Measurements from ENCODE around the gene WRAP53. TPM values are rescaled to one million over a fixed set of nuclear protein-coding genes. Genes with fewer than 3 reads are reported as not detected.

Gene WRAP53
- total and polyA plus RNA-seq, 5 donors, result 4.0 to 6.3 (median 4.9) TPM

- no peak for DNase-seq
- Histone ChIP-seq H3K27me3 (ENCODE audit: control insufficient read depth, insufficient read depth) (no peaks in the 10 kb centered on the region), H3K9me3 (ENCODE audit: control insufficient read depth, low read length) (no peaks in the 10 kb centered on the region), H3K27ac (ENCODE audit: low read length) (no peak overlapping the region), H3K4me3 (ENCODE audit: low read length) (no peak overlapping the region), H3K4me1 (ENCODE audit: control insufficient read depth, insufficient read depth, low read length) (peaks cover 2% of the 10 kb centered on the region)
- 88% methylated on average over 13 of the region's 13 CpGs for WGBS
- intact Hi-C loops (cut with DNase I), result no loop called here
- ATAC-seq, result no peak
Observed at GRCh38 chr17:7702776-7703175, 14.5 kb downstream of the WRAP53 start.

GRCh38 chr17:7703584-7704479 is 15.6 kb downstream of the WRAP53 start:
- no peak overlapping the region for H3K4me3 ChIP-seq (ENCODE audit: low read length)
- H3K27ac ChIP-seq (ENCODE audit: low read length), result no peak overlapping the region
- H3K4me1 ChIP-seq (ENCODE audit: control insufficient read depth, insufficient read depth, low read length), result peaks cover 2% of the 10 kb centered on the region
- intact Hi-C loops (cut with DNase I), result no loop called here
- WGBS, result 26% methylated on average over 24 of the region's 24 CpGs
- ATAC-seq (peak; percentile 54 to 58), DNase-seq (peak in 2 of 3 donors; percentile 66 to 70)
- no peaks in the 10 kb centered on the region for H3K9me3 ChIP-seq (ENCODE audit: control insufficient read depth, low read length)
- no peaks in the 10 kb centered on the region for H3K27me3 ChIP-seq (ENCODE audit: control insufficient read depth, insufficient read depth)

GRCh38 chr17:7704601-7705268 is 16.5 kb downstream of the WRAP53 start, which contains the start of gene EFNB3:
Gene EFNB3, plus strand, starts transcription at chr17:7705202. Its CDS starts 397 bp downstream, at chr17:7705599.
- ATAC-seq (peak; percentile 8 to 18), DNase-seq (no peak)
- Histone ChIP-seq H3K27me3 (ENCODE audit: control insufficient read depth, insufficient read depth) (no peaks in the 10 kb centered on the region), H3K9me3 (ENCODE audit: control insufficient read depth, low read length) (no peaks in the 10 kb centered on the region), H3K27ac (ENCODE audit: low read length) (no peak within 1 kb of the TSS), H3K4me3 (ENCODE audit: low read length) (peak within 1 kb of the TSS; percentile 27), H3K4me1 (ENCODE audit: control insufficient read depth, insufficient read depth, low read length) (peaks cover 2% of the 10 kb centered on the region)
- 1% methylated on average over 45 of the region's 45 CpGs for WGBS
- intact Hi-C loops (cut with DNase I), result no loop called here

GRCh38 chr17:7705269-7706255 is 17.3 kb downstream of the WRAP53 start:
- Histone ChIP-seq H3K27me3 (ENCODE audit: control insufficient read depth, insufficient read depth) (no peaks in the 10 kb centered on the region), H3K4me1 (ENCODE audit: control insufficient read depth, insufficient read depth, low read length) (peaks cover 2% of the 10 kb centered on the region), H3K9me3 (ENCODE audit: control insufficient read depth, low read length) (no peaks in the 10 kb centered on the region), H3K4me3 (ENCODE audit: low read length) (peak overlapping the region; percentile 27), H3K27ac (ENCODE audit: low read length) (no peak overlapping the region)
- DNase-seq, result no peak
- intact Hi-C loops (cut with DNase I), result no loop called here
- WGBS, result 4% methylated on average over 50 of the region's 50 CpGs
- no peak for ATAC-seq

- Histone ChIP-seq H3K9me3 (ENCODE audit: control insufficient read depth, low read length) (no peaks in the 10 kb centered on the region), H3K27me3 (ENCODE audit: control insufficient read depth, insufficient read depth) (no peaks in the 10 kb centered on the region), H3K27ac (ENCODE audit: low read length) (no peak overlapping the region), H3K4me1 (ENCODE audit: control insufficient read depth, insufficient read depth, low read length) (peaks cover 2% of the 10 kb centered on the region), H3K4me3 (ENCODE audit: low read length) (no peak overlapping the region)
- DNase-seq, result no peak
- 93% methylated on average over 3 of the region's 3 CpGs for WGBS
- intact Hi-C loops (cut with DNase I), result no loop called here
- no peak for ATAC-seq
Observed at GRCh38 chr17:7706631-7707354, 18.5 kb downstream of the WRAP53 start.

- intact Hi-C loops (cut with DNase I), result no loop called here
- no peak overlapping the region for H3K27ac ChIP-seq (ENCODE audit: low read length)
- H3K27me3 ChIP-seq (ENCODE audit: control insufficient read depth, insufficient read depth), result no peaks in the 10 kb centered on the region
- H3K4me1 ChIP-seq (ENCODE audit: control insufficient read depth, insufficient read depth, low read length), result peaks cover 2% of the 10 kb centered on the region
- ATAC-seq (no peak), DNase-seq (no peak)
- no peak overlapping the region for H3K4me3 ChIP-seq (ENCODE audit: low read length)
- no peaks in the 10 kb centered on the region for H3K9me3 ChIP-seq (ENCODE audit: control insufficient read depth, low read length)
- 85% methylated on average over 9 of the region's 9 CpGs for WGBS
Observed at GRCh38 chr17:7707446-7707845, 19.2 kb downstream of the WRAP53 start.

- H3K4me1 ChIP-seq (ENCODE audit: control insufficient read depth, insufficient read depth, low read length), result peaks cover 2% of the 10 kb centered on the region
- H3K9me3 ChIP-seq (ENCODE audit: control insufficient read depth, low read length), result no peaks in the 10 kb centered on the region
- H3K27ac ChIP-seq (ENCODE audit: low read length), result no peak overlapping the region
- no peaks in the 10 kb centered on the region for H3K27me3 ChIP-seq (ENCODE audit: control insufficient read depth, insufficient read depth)
- WGBS, result 90% methylated on average over 22 of the region's 22 CpGs
- intact Hi-C loops (cut with DNase I), result no loop called here
- DNase-seq (no peak), ATAC-seq (no peak)
- H3K4me3 ChIP-seq (ENCODE audit: low read length), result no peak overlapping the region
Observed at GRCh38 chr17:7707858-7708750, 19.8 kb downstream of the WRAP53 start.

GRCh38 chr17:7709031-7709430 is 20.8 kb downstream of the WRAP53 start:
- Histone ChIP-seq H3K27ac (ENCODE audit: low read length) (no peak overlapping the region), H3K4me3 (ENCODE audit: low read length) (no peak overlapping the region), H3K27me3 (ENCODE audit: control insufficient read depth, insufficient read depth) (no peaks in the 10 kb centered on the region), H3K9me3 (ENCODE audit: control insufficient read depth, low read length) (no peaks in the 10 kb centered on the region), H3K4me1 (ENCODE audit: control insufficient read depth, insufficient read depth, low read length) (no peaks in the 10 kb centered on the region)
- intact Hi-C loops (cut with DNase I), result no loop called here
- 88% methylated on average over 11 of the region's 11 CpGs for WGBS
- ATAC-seq, result no peak
- DNase-seq, result no peak

GRCh38 chr17:7710301-7710700 is 22.0 kb downstream of the WRAP53 start:
- WGBS, result 66% methylated on average over 7 of the region's 7 CpGs
- Histone ChIP-seq H3K4me3 (ENCODE audit: low read length) (no peak overlapping the region), H3K27ac (ENCODE audit: low read length) (no peak overlapping the region), H3K9me3 (ENCODE audit: control insufficient read depth, low read length) (no peaks in the 10 kb centered on the region), H3K4me1 (ENCODE audit: control insufficient read depth, insufficient read depth, low read length) (no peaks in the 10 kb centered on the region), H3K27me3 (ENCODE audit: control insufficient read depth, insufficient read depth) (no peaks in the 10 kb centered on the region)
- intact Hi-C loops (cut with DNase I), result no loop called here
- DNase-seq (no peak), ATAC-seq (no peak)

Data from right cardiac atrium (tissue), 5 donors.